Measurements from ENCODE around the gene ADCY1. TPM values are rescaled to one million over a fixed set of nuclear protein-coding genes. Genes with fewer than 3 reads are reported as not detected.

The ADCY1 gene
- total and polyA plus RNA-seq, 2 donors (not counting 1 experiment from before 2014, with no cell fraction given) = 0.23 to 2.5 TPM

- H3K9ac ChIP-seq (ENCODE audit: insufficient read depth, low read length) = no peak overlapping the region
- no peaks in the 10 kb centered on the region for H3K9me3 ChIP-seq (ENCODE audit: control insufficient read depth, insufficient read depth, low read depth, low read length)
- H2AFZ ChIP-seq (ENCODE audit: low read length) = no peak overlapping the region
- TF ChIP-seq EZH2 (IDR thresholded peaks at IDR 0.05; ENCODE audit: low read length, missing control alignments) (no peak), CTCF (conservative IDR thresholded peaks at IDR 0.05 in 1 of 2, IDR thresholded peaks at IDR 0.05 in 1 of 2; ENCODE audit: low read depth in 1 of 2, low read length in 2 of 2) (no peak)
- H4K20me1 ChIP-seq (ENCODE audit: control insufficient read depth, extremely low read depth, insufficient read depth, low read length) = no peaks in the 10 kb centered on the region
- no peak for DNase-seq (ENCODE audit: low read depth in 2 of 2)
- H3K4me1 ChIP-seq (ENCODE audit: control insufficient read depth, extremely low read depth, insufficient read depth, low read length) = no peaks in the 10 kb centered on the region
- H3K4me3 ChIP-seq (replicated peaks in 1 of 4; ENCODE audit: control extremely low read depth in 1 of 4, insufficient read depth in 1 of 4, low read depth in 3 of 4, low read length in 4 of 4) = no peak overlapping the region
- H3K27ac ChIP-seq (ENCODE audit: insufficient read depth, low read length) = no peak overlapping the region
- no peak overlapping the region for H3K4me2 ChIP-seq (ENCODE audit: extremely low read depth, insufficient read depth, low read length)
- no peaks in the 10 kb centered on the region for H3K36me3 ChIP-seq (ENCODE audit: control insufficient read depth, insufficient read depth, low read length)
- peaks cover 11% of the 10 kb centered on the region for H3K27me3 ChIP-seq (ENCODE audit: control insufficient read depth, insufficient read depth, low read length)
- no peaks in the 10 kb centered on the region for H3K79me2 ChIP-seq (ENCODE audit: control insufficient read depth, insufficient read depth, low read length)
These were observed 7.2 kb downstream of the ADCY1 start for GRCh38 chr7:45581271-45581780.

DNA sequence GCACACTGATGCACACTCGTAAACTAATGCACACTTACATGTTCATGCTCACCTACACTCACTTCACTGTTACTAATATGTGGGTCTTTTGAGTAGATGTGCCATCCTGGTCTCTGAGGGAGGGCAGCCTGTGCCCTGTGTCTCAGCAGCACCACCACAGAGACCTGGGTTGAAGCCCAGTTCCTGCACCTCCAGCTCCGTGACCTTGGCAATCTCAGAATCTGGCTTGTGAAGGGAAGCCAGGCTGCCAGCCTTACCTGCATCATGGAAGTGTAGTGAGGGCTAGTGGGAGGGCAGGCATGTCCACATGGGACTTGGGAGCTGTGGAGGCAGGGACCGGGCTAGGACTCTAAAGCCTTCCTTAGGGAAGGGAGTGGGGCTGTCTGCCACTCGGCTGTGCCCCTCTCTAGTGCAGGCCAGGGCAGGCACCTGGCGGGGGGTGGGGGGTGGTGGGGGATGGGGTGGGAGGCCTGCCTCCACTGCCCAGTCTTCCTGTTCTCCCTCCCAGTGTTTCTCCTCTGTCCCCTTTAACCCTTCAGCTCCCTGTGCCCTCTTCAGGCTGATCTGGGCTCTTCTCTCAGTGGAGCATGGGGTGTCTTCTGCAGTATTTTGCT, 8.1 kb downstream of the ADCY1 start:
- H3K9me3 ChIP-seq (ENCODE audit: control insufficient read depth, insufficient read depth, low read depth, low read length) = no peaks in the 10 kb centered on the region
- H3K36me3 ChIP-seq (ENCODE audit: control insufficient read depth, insufficient read depth, low read length) = no peaks in the 10 kb centered on the region
- no peak overlapping the region for H3K4me2 ChIP-seq (ENCODE audit: extremely low read depth, insufficient read depth, low read length)
- no peaks in the 10 kb centered on the region for H3K79me2 ChIP-seq (ENCODE audit: control insufficient read depth, insufficient read depth, low read length)
- no peaks in the 10 kb centered on the region for H4K20me1 ChIP-seq (ENCODE audit: control insufficient read depth, extremely low read depth, insufficient read depth, low read length)
- no peak for DNase-seq (ENCODE audit: low read depth in 2 of 2)
- H3K9ac ChIP-seq (ENCODE audit: insufficient read depth, low read length) = no peak overlapping the region
- TF ChIP-seq EZH2 (IDR thresholded peaks at IDR 0.05; ENCODE audit: low read length, missing control alignments) (no peak), CTCF (conservative IDR thresholded peaks at IDR 0.05 in 1 of 2, IDR thresholded peaks at IDR 0.05 in 1 of 2; ENCODE audit: low read depth in 1 of 2, low read length in 2 of 2) (no peak)
- peaks cover 7% of the 10 kb centered on the region for H3K27me3 ChIP-seq (ENCODE audit: control insufficient read depth, insufficient read depth, low read length)
- H3K27ac ChIP-seq (ENCODE audit: insufficient read depth, low read length) = no peak overlapping the region
- no peak overlapping the region for H3K4me3 ChIP-seq (replicated peaks in 1 of 4; ENCODE audit: control extremely low read depth in 1 of 4, insufficient read depth in 1 of 4, low read depth in 3 of 4, low read length in 4 of 4)
- H2AFZ ChIP-seq (ENCODE audit: low read length) = no peak overlapping the region
- H3K4me1 ChIP-seq (ENCODE audit: control insufficient read depth, extremely low read depth, insufficient read depth, low read length) = no peaks in the 10 kb centered on the region

DNA sequence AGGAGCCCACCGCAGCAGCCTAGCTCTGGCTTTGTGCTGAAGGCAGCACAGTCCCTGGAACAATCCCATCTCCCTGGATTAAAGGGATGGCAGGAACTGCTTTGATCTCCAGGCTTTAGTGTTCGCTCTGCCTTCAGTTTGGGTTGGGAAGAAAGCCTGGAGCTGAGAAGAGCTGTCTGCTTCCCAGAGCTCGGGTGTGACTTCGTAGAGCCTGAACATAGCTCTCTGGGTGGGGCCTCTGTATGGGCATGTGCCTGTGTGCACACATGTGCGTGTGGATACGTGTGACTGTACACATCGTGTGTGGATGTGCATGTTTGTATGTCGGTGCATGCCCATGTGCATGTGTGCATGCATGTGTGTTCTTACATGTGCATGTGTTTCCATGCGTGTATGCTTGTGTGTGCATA, 8.7 kb downstream of the ADCY1 start:
- TF ChIP-seq CTCF (conservative IDR thresholded peaks at IDR 0.05 in 1 of 2, IDR thresholded peaks at IDR 0.05 in 1 of 2; ENCODE audit: low read depth in 1 of 2, low read length in 2 of 2) (no peak), EZH2 (IDR thresholded peaks at IDR 0.05; ENCODE audit: low read length, missing control alignments) (no peak)
- Histone ChIP-seq H3K4me2 (ENCODE audit: extremely low read depth, insufficient read depth, low read length) (no peak overlapping the region), H3K4me3 (replicated peaks in 1 of 4; ENCODE audit: control extremely low read depth in 1 of 4, insufficient read depth in 1 of 4, low read depth in 3 of 4, low read length in 4 of 4) (no peak overlapping the region), H3K9ac (ENCODE audit: insufficient read depth, low read length) (no peak overlapping the region), H2AFZ (ENCODE audit: low read length) (no peak overlapping the region), H4K20me1 (ENCODE audit: control insufficient read depth, extremely low read depth, insufficient read depth, low read length) (no peaks in the 10 kb centered on the region), H3K27me3 (ENCODE audit: control insufficient read depth, insufficient read depth, low read length) (peaks cover 3% of the 10 kb centered on the region), H3K9me3 (ENCODE audit: control insufficient read depth, insufficient read depth, low read depth, low read length) (no peaks in the 10 kb centered on the region), H3K27ac (ENCODE audit: insufficient read depth, low read length) (no peak overlapping the region), H3K4me1 (ENCODE audit: control insufficient read depth, extremely low read depth, insufficient read depth, low read length) (no peaks in the 10 kb centered on the region), H3K79me2 (ENCODE audit: control insufficient read depth, insufficient read depth, low read length) (no peaks in the 10 kb centered on the region), H3K36me3 (ENCODE audit: control insufficient read depth, insufficient read depth, low read length) (no peaks in the 10 kb centered on the region)
- DNase-seq (ENCODE audit: low read depth in 2 of 2) = no peak
